Kidney (tissue), 14 donors: ENCODE data around the gene RAB36. TPM values are rescaled to one million over a fixed set of nuclear protein-coding genes. Genes with fewer than 3 reads are reported as not detected.

ENCODE experiments used
- DNase-seq, 5 donors: peaks; one replicate each; pipeline ENCODE4 v3.0.0-alpha.2; 2013 to 2020
- FAIRE-seq: peaks from 2 replicates; lab custom pipeline; 2012; peaks lifted over from hg19 to GRCh38; lab: Jason Lieb, UNC
- H3K27ac ChIP-seq, 2 donors: one replicate each; pipeline ENCODE4 v1.7.0; 2013; ENCODE audit warnings: low read depth in 2 of 2, low read length in 2 of 2, inconsistent platforms in 1 of 2
- H3K27me3 ChIP-seq: one replicate; pipeline ENCODE4 v1.7.1; 2013; ENCODE audit warnings: low read length, inconsistent platforms; ENCODE audit not compliant: control insufficient read depth, insufficient read depth
- H3K36me3 ChIP-seq, 3 donors: one replicate each; pipeline versions ENCODE4 v1.7.0 to v1.7.1; 2013; ENCODE audit warnings: low read length in 3 of 3, control low read depth in 1 of 3, inconsistent platforms in 1 of 3; ENCODE audit not compliant: insufficient read depth in 3 of 3, control insufficient read depth in 2 of 3
- H3K4me1 ChIP-seq, 3 donors: one replicate each; pipeline versions ENCODE4 v1.7.0 to v1.7.1; 2013; ENCODE audit warnings: low read length in 3 of 3, inconsistent platforms in 1 of 3, low read depth in 1 of 3; ENCODE audit not compliant: control insufficient read depth in 2 of 3, insufficient read depth in 2 of 3
- H3K4me3 ChIP-seq, 3 donors: one replicate each; pipeline versions ENCODE4 v1.7.0 to v1.8.1; 2013; ENCODE audit warnings: low read length in 3 of 3, control low read depth in 1 of 3, inconsistent platforms in 1 of 3
- H3K9ac ChIP-seq, 3 donors: one replicate each; pipeline versions ENCODE4 v1.7.0 to v1.7.1; 2013; ENCODE audit warnings: low read length in 3 of 3, control low read depth in 1 of 3, inconsistent platforms in 1 of 3
- H3K9me3 ChIP-seq, 3 donors: one replicate each; pipeline versions ENCODE4 v1.7.0 to v1.7.1; 2013; ENCODE audit warnings: low read length in 3 of 3, control low read depth in 1 of 3, inconsistent platforms in 1 of 3; ENCODE audit not compliant: control insufficient read depth in 2 of 3, insufficient read depth in 1 of 3
- intact Hi-C: fragments of 100-400 bp; cut with DNase I; formaldehyde crosslinking; loops from one replicate; pipeline ENCODE4 v1.11.1; 2022
- polyA plus RNA-seq: library from polyadenylated mRNA; stranded (reverse); fragments of 350-450 nt; fragmentation: Illumina TruSeq; extraction: RNeasy Lipid Tissue Mini Kit (QIAGEN cat#74804); gene quantifications from one replicate; pipeline ENCODE4 v1.2.3, GENCODE V29; 2014; ENCODE audit warnings: low read depth, low replicate concordance; ENCODE audit not compliant: insufficient read depth
- total RNA-seq: library from RNA; stranded (reverse); fragmentation: NEBNext Ultra II Directional; extraction: Animal tissue kit (Norgen Biotek cat#: 25700); gene quantifications from one replicate; pipeline ENCODE4 v1.2.1, GENCODE V29; 2021
- TF ChIP-seq, protein P1 (sequence below): IDR thresholded peaks from 3 replicates; pipeline ENCODE4 v1.5.1; 2012; ENCODE audit warnings: mild to moderate bottlenecking, moderate library complexity, borderline replicate concordance; ENCODE audit not compliant: insufficient read depth; ENCODE audit errors: extremely low read depth
- donor health status: control.
- donor health status: control.
- donor health status: control.
- donor health status: control.
- donor health status: control.
- donor health status: DM: yes; HTN: yes; CAD: no.
- donor health status: Normal renal cell carcinoma (clear cell type).

RAB36 gene
- total and polyA plus RNA-seq, 2 donors from 2014 or later: 9.7 to 30.5 TPM

DNA sequence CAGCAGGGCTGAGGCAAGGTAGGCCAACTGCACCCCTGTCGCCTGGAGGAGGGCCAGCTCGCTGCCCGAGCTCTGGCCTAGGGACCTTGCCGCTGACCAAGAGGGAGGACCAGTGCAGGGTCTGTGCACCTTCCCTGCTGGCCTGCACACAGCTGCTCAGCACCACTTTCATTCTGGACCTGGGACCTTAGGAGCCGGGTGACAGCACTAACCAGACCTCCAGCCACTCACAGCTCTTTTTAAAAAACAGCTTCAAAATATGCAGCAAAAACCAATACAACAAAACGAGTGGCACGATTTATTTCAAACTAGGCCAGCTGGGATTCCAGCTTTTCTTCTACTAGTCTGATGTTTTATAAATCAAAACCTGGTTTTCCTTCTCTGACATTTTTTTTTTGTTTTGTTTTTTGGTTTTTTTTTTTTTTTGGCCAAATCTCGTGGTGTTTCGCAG, 21.4 kb upstream of the RAB36 start:
- no peak overlapping the region for H3K9ac ChIP-seq
- TF ChIP-seq, protein P1, sequence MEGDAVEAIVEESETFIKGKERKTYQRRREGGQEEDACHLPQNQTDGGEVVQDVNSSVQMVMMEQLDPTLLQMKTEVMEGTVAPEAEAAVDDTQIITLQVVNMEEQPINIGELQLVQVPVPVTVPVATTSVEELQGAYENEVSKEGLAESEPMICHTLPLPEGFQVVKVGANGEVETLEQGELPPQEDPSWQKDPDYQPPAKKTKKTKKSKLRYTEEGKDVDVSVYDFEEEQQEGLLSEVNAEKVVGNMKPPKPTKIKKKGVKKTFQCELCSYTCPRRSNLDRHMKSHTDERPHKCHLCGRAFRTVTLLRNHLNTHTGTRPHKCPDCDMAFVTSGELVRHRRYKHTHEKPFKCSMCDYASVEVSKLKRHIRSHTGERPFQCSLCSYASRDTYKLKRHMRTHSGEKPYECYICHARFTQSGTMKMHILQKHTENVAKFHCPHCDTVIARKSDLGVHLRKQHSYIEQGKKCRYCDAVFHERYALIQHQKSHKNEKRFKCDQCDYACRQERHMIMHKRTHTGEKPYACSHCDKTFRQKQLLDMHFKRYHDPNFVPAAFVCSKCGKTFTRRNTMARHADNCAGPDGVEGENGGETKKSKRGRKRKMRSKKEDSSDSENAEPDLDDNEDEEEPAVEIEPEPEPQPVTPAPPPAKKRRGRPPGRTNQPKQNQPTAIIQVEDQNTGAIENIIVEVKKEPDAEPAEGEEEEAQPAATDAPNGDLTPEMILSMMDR: no peak
- intact Hi-C loops: loop anchor here (10.0 kb wide), 1 partner anchor 159 kb away; no protein-coding TSS in a partner anchor
- H3K4me3 ChIP-seq: no peak overlapping the region
- peaks cover 0 to 4% (median 0%) of the 10 kb centered on the region in 3 donors for H3K4me1 ChIP-seq
- DNase-seq (no peak), FAIRE-seq (peak; percentile 35)
- H3K9me3 ChIP-seq: no peaks in the 10 kb centered on the region
- no peaks in the 10 kb centered on the region for H3K27me3 ChIP-seq
- H3K27ac ChIP-seq: no peak overlapping the region
- H3K36me3 ChIP-seq: peaks cover 0 to 5% (median 0%) of the 10 kb centered on the region in 3 donors

DNA sequence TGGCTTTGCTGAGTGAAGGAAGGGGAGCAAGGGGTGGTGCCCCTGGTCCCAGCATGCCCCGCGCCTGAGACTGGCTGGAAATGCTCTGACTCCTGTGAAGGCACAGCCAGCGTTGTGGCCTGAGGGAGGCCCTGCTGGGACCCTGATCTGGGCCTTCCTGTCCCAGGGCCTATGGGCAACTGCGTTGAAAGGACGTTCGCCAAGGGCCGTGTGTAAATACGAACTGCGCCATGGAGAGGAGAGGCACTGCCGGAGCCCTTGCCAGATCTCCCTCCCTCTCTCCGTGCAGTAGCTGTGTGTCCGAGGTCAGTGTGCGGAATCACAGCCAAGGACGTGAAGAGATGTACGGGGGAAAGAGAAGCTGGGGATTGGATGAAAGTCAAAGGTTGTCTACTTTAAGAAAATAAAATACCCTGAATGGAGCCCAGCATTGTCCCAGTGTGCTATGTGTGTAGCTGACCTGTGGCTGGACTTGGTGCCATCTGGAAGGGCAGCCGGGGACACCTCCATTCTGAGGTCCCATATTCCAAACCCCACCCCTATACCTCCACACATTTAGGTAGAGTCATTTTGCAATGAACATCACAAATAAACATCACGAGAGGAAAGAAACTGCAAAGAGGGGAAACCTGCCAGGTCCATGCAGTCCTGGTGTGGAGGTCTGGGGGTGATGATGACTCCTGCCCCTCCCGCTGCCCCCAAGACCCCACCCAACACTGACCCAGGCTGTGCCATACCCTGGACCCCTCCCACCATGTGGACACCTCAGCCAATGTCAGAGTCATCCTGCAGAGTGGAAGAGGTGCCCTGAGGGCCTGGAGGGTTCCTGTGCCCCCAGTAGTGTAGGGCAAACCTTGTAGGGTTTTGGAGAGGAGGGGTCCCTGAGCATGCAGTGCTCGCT, 20.4 kb upstream of the RAB36 start:
- FAIRE-seq (no peak), DNase-seq (no peak)
- intact Hi-C loops: loop anchor here (10.0 kb wide), 1 partner anchor 160 kb away; no protein-coding TSS in a partner anchor
- TF ChIP-seq, protein P1: no peak
- H3K27me3 ChIP-seq: no peaks in the 10 kb centered on the region
- peaks cover 0 to 5% (median 0%) of the 10 kb centered on the region in 3 donors for H3K36me3 ChIP-seq
- no peak overlapping the region for H3K9ac ChIP-seq
- H3K4me1 ChIP-seq: peaks cover 0 to 4% (median 0%) of the 10 kb centered on the region in 3 donors
- H3K4me3 ChIP-seq: no peak overlapping the region
- H3K9me3 ChIP-seq: no peaks in the 10 kb centered on the region
- no peak overlapping the region for H3K27ac ChIP-seq

DNA sequence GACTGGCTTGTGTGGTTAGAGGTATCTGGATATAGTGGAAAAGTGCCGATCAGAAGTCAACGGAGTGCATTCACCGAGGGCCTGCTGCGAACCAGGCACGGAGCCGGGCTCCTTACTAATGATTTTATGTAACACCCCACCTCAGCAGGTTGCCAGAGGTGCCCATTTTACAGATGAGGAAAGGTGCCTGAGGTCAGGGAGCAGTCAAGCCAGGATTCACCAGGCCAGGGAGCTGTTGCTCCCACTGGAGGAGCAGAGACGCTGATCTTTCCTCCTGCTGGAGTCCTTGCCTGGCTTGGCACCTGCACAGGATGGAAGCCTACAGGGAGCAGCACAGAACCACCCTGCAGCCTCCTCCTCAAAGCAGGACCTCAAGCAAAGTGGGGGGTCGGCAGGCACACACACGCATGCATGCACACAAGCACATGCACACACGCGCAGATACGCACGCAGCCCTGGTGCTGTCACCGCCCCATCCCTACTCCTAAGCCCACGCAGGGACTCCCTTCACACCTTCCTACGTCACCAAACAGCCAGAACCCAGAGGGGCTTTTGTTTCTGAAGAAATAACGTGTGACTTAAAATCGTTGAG, 19.7 kb upstream of the RAB36 start:
- no peaks in the 10 kb centered on the region for H3K9me3 ChIP-seq
- no peak overlapping the region for H3K9ac ChIP-seq
- intact Hi-C loops: loop anchor here (10.0 kb wide), 1 partner anchor 161 kb away; no protein-coding TSS in a partner anchor
- no peak for FAIRE-seq
- TF ChIP-seq, protein P1: no peak
- H3K4me3 ChIP-seq: no peak overlapping the region
- no peak for DNase-seq
- peaks cover 0 to 4% (median 0%) of the 10 kb centered on the region in 3 donors for H3K4me1 ChIP-seq
- peaks cover 0 to 5% (median 0%) of the 10 kb centered on the region in 3 donors for H3K36me3 ChIP-seq
- H3K27ac ChIP-seq: no peak overlapping the region
- no peaks in the 10 kb centered on the region for H3K27me3 ChIP-seq
